ENCODE data around the gene PCDH9.

Gene PCDH9

GRCh38 chr13:66489172-66489571 is 741.0 kb downstream of the PCDH9 start:
- H3K9me3 ChIP-seq (ENCODE audit: control insufficient read depth, low read length): no peaks in the 10 kb centered on the region
- no peaks in the 10 kb centered on the region for H3K27me3 ChIP-seq (replicated peaks; ENCODE audit: control insufficient read depth, insufficient read depth, low read length)
- DNase-seq (ENCODE audit: low read depth): no peak
- no peaks in the 10 kb centered on the region for H3K4me1 ChIP-seq (ENCODE audit: control insufficient read depth, insufficient read depth, low read length)
- H3K36me3 ChIP-seq (ENCODE audit: control insufficient read depth, insufficient read depth, low read length, severe bottlenecking): no peaks in the 10 kb centered on the region
- no peak overlapping the region for H3K9ac ChIP-seq (ENCODE audit: low read length)
- H3K4me3 ChIP-seq (ENCODE audit: low read length): no peak overlapping the region

- Histone ChIP-seq H3K27me3 (replicated peaks; ENCODE audit: control insufficient read depth, insufficient read depth, low read length) (no peaks in the 10 kb centered on the region), H3K9ac (ENCODE audit: low read length) (no peak overlapping the region), H3K36me3 (ENCODE audit: control insufficient read depth, insufficient read depth, low read length, severe bottlenecking) (no peaks in the 10 kb centered on the region), H3K4me1 (ENCODE audit: control insufficient read depth, insufficient read depth, low read length) (no peaks in the 10 kb centered on the region), H3K9me3 (ENCODE audit: control insufficient read depth, low read length) (no peaks in the 10 kb centered on the region), H3K4me3 (ENCODE audit: low read length) (no peak overlapping the region)
- no peak for DNase-seq (ENCODE audit: low read depth)
Observed at GRCh38 chr13:66483712-66484111, 746.4 kb downstream of the PCDH9 start.

GRCh38 chr13:66482836-66483235 is 747.3 kb downstream of the PCDH9 start:
- DNase-seq (ENCODE audit: low read depth): no peak
- Histone ChIP-seq H3K27me3 (replicated peaks; ENCODE audit: control insufficient read depth, insufficient read depth, low read length) (no peaks in the 10 kb centered on the region), H3K9me3 (ENCODE audit: control insufficient read depth, low read length) (no peaks in the 10 kb centered on the region), H3K4me1 (ENCODE audit: control insufficient read depth, insufficient read depth, low read length) (no peaks in the 10 kb centered on the region), H3K9ac (ENCODE audit: low read length) (no peak overlapping the region), H3K4me3 (ENCODE audit: low read length) (no peak overlapping the region), H3K36me3 (ENCODE audit: control insufficient read depth, insufficient read depth, low read length, severe bottlenecking) (no peaks in the 10 kb centered on the region)

GRCh38 chr13:66477816-66478215 is 752.3 kb downstream of the PCDH9 start:
- H3K4me3 ChIP-seq (ENCODE audit: low read length): no peak overlapping the region
- no peaks in the 10 kb centered on the region for H3K4me1 ChIP-seq (ENCODE audit: control insufficient read depth, insufficient read depth, low read length)
- no peak overlapping the region for H3K9ac ChIP-seq (ENCODE audit: low read length)
- no peaks in the 10 kb centered on the region for H3K27me3 ChIP-seq (replicated peaks; ENCODE audit: control insufficient read depth, insufficient read depth, low read length)
- no peaks in the 10 kb centered on the region for H3K9me3 ChIP-seq (ENCODE audit: control insufficient read depth, low read length)
- no peaks in the 10 kb centered on the region for H3K36me3 ChIP-seq (ENCODE audit: control insufficient read depth, insufficient read depth, low read length, severe bottlenecking)
- DNase-seq (ENCODE audit: low read depth): no peak

GRCh38 chr13:66475061-66475460 is 755.1 kb downstream of the PCDH9 start:
- no peaks in the 10 kb centered on the region for H3K4me1 ChIP-seq (ENCODE audit: control insufficient read depth, insufficient read depth, low read length)

GRCh38 chr13:66469745-66470144 is 760.4 kb downstream of the PCDH9 start:
- Histone ChIP-seq H3K9ac (ENCODE audit: low read length) (no peak overlapping the region), H3K4me1 (ENCODE audit: control insufficient read depth, insufficient read depth, low read length) (no peaks in the 10 kb centered on the region), H3K27me3 (replicated peaks; ENCODE audit: control insufficient read depth, insufficient read depth, low read length) (no peaks in the 10 kb centered on the region), H3K36me3 (ENCODE audit: control insufficient read depth, insufficient read depth, low read length, severe bottlenecking) (no peaks in the 10 kb centered on the region), H3K9me3 (ENCODE audit: control insufficient read depth, low read length) (no peaks in the 10 kb centered on the region), H3K4me3 (ENCODE audit: low read length) (no peak overlapping the region)
- no peak for DNase-seq (ENCODE audit: low read depth)

More at GRCh38 chr13:66475061-66475460, 755.1 kb downstream of the PCDH9 start:
- no peak for DNase-seq (ENCODE audit: low read depth)
- no peaks in the 10 kb centered on the region for H3K9me3 ChIP-seq (ENCODE audit: control insufficient read depth, low read length)
- H3K36me3 ChIP-seq (ENCODE audit: control insufficient read depth, insufficient read depth, low read length, severe bottlenecking): no peaks in the 10 kb centered on the region
- H3K27me3 ChIP-seq (replicated peaks; ENCODE audit: control insufficient read depth, insufficient read depth, low read length): no peaks in the 10 kb centered on the region
- H3K9ac ChIP-seq (ENCODE audit: low read length): no peak overlapping the region
- no peak overlapping the region for H3K4me3 ChIP-seq (ENCODE audit: low read length)

- H3K4me3 ChIP-seq (ENCODE audit: low read length): no peak overlapping the region
- no peaks in the 10 kb centered on the region for H3K36me3 ChIP-seq (ENCODE audit: control insufficient read depth, insufficient read depth, low read length, severe bottlenecking)
- DNase-seq (ENCODE audit: low read depth): peak; percentile 54
- no peaks in the 10 kb centered on the region for H3K27me3 ChIP-seq (replicated peaks; ENCODE audit: control insufficient read depth, insufficient read depth, low read length)
- no peak overlapping the region for H3K9ac ChIP-seq (ENCODE audit: low read length)
- H3K9me3 ChIP-seq (ENCODE audit: control insufficient read depth, low read length): no peaks in the 10 kb centered on the region
- peaks cover 4% of the 10 kb centered on the region for H3K4me1 ChIP-seq (ENCODE audit: control insufficient read depth, insufficient read depth, low read length)
Observed at GRCh38 chr13:66468656-66469055, 761.5 kb downstream of the PCDH9 start.

GRCh38 chr13:66462187-66462586 is 767.9 kb downstream of the PCDH9 start:
- Histone ChIP-seq H3K4me3 (ENCODE audit: low read length) (no peak overlapping the region), H3K4me1 (ENCODE audit: control insufficient read depth, insufficient read depth, low read length) (peaks cover 30% of the 10 kb centered on the region), H3K9ac (ENCODE audit: low read length) (no peak overlapping the region), H3K36me3 (ENCODE audit: control insufficient read depth, insufficient read depth, low read length, severe bottlenecking) (no peaks in the 10 kb centered on the region), H3K27me3 (replicated peaks; ENCODE audit: control insufficient read depth, insufficient read depth, low read length) (no peaks in the 10 kb centered on the region), H3K9me3 (ENCODE audit: control insufficient read depth, low read length) (no peaks in the 10 kb centered on the region)
- DNase-seq (ENCODE audit: low read depth): no peak

- no peaks in the 10 kb centered on the region for H3K27me3 ChIP-seq (replicated peaks; ENCODE audit: control insufficient read depth, insufficient read depth, low read length)
- peak; percentile 63 for DNase-seq (ENCODE audit: low read depth)
Observed at GRCh38 chr13:66461021-66461420, 769.1 kb downstream of the PCDH9 start.

GRCh38 chr13:66459634-66460033 is 770.5 kb downstream of the PCDH9 start:
- Histone ChIP-seq H3K9ac (ENCODE audit: low read length) (no peak overlapping the region), H3K36me3 (ENCODE audit: control insufficient read depth, insufficient read depth, low read length, severe bottlenecking) (no peaks in the 10 kb centered on the region), H3K4me1 (ENCODE audit: control insufficient read depth, insufficient read depth, low read length) (peaks cover 30% of the 10 kb centered on the region), H3K27me3 (replicated peaks; ENCODE audit: control insufficient read depth, insufficient read depth, low read length) (no peaks in the 10 kb centered on the region), H3K9me3 (ENCODE audit: control insufficient read depth, low read length) (no peaks in the 10 kb centered on the region), H3K4me3 (ENCODE audit: low read length) (no peak overlapping the region)
- DNase-seq (ENCODE audit: low read depth): no peak

More at GRCh38 chr13:66461021-66461420, 769.1 kb downstream of the PCDH9 start:
- Histone ChIP-seq H3K9me3 (ENCODE audit: control insufficient read depth, low read length) (no peaks in the 10 kb centered on the region), H3K9ac (ENCODE audit: low read length) (no peak overlapping the region), H3K4me3 (ENCODE audit: low read length) (peak overlapping the region; percentile 63), H3K4me1 (ENCODE audit: control insufficient read depth, insufficient read depth, low read length) (peaks cover 30% of the 10 kb centered on the region), H3K36me3 (ENCODE audit: control insufficient read depth, insufficient read depth, low read length, severe bottlenecking) (no peaks in the 10 kb centered on the region)

GRCh38 chr13:66459143-66459542 is 771.0 kb downstream of the PCDH9 start:
- Histone ChIP-seq H3K36me3 (ENCODE audit: control insufficient read depth, insufficient read depth, low read length, severe bottlenecking) (no peaks in the 10 kb centered on the region), H3K4me3 (ENCODE audit: low read length) (no peak overlapping the region), H3K9ac (ENCODE audit: low read length) (no peak overlapping the region), H3K27me3 (replicated peaks; ENCODE audit: control insufficient read depth, insufficient read depth, low read length) (no peaks in the 10 kb centered on the region), H3K9me3 (ENCODE audit: control insufficient read depth, low read length) (no peaks in the 10 kb centered on the region), H3K4me1 (ENCODE audit: control insufficient read depth, insufficient read depth, low read length) (peaks cover 27% of the 10 kb centered on the region)
- no peak for DNase-seq (ENCODE audit: low read depth)

GRCh38 chr13:66446413-66446812 is 783.7 kb downstream of the PCDH9 start:
- H3K9ac ChIP-seq (ENCODE audit: low read length): no peak overlapping the region
- H3K36me3 ChIP-seq (ENCODE audit: control insufficient read depth, insufficient read depth, low read length, severe bottlenecking): no peaks in the 10 kb centered on the region
- no peaks in the 10 kb centered on the region for H3K27me3 ChIP-seq (replicated peaks; ENCODE audit: control insufficient read depth, insufficient read depth, low read length)

More at GRCh38 chr13:66446413-66446812, 783.7 kb downstream of the PCDH9 start:
- DNase-seq (ENCODE audit: low read depth): no peak
- Histone ChIP-seq H3K4me3 (ENCODE audit: low read length) (no peak overlapping the region), H3K9me3 (ENCODE audit: control insufficient read depth, low read length) (no peaks in the 10 kb centered on the region), H3K4me1 (ENCODE audit: control insufficient read depth, insufficient read depth, low read length) (no peaks in the 10 kb centered on the region)
